ENCODE results near the gene CACNA2D4. TPM values are rescaled to one million over a fixed set of nuclear protein-coding genes. Genes with fewer than 3 reads are reported as not detected.

The CACNA2D4 gene
- total RNA-seq, 4 donors from 2014 or later, result 1.4 to 3.3 (median 3.0) TPM

DNA sequence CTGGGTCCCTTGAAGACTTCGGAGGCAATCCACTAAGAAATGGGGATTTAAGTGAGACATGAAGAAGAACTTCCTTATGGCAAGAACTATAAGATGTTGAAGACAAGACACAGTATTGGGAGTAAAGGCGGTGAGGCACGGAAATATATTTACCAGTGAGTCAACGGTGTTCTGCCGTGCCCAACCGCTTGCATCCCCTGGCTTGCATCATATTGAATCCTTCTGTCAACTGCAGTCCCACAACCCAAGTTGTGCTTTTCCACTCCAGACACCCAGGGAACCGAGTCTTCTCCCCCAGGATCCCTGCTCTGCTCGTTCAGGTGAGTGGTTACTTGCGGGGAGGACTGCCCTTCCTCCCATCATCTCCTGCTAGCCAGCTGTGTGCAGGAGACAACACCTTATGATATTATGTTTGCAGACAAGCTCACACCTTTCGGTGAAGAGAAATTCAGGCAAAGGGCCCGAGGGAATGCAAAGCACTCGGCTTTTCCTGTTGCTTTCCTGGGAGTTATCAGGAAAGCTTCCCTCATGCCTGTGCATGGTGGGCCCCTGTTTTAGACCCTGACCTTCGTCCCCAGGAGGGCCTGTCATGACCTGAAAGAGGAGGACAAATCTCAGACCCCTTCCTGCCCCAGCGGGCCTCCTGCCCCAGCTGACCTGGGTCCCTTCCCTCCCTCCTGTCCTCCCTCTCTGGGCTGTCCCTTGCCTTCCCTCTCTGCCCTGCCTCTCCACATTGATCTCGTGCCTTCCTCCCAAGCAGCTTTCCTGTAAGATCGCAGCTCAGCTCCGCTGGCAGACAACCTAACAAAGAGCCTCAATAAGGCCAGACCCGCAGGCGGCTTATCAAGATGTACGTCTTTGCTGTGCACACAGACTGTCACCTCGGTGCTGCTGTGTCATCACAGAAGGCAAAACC lies 102.4 kb downstream of the CACNA2D4 start:
- no peak overlapping the region for H3K4me3 ChIP-seq
- no peaks in the 10 kb centered on the region for H3K9me3 ChIP-seq
- peaks cover 0 to 10% (median 0%) of the 10 kb centered on the region in 3 donors for H3K4me1 ChIP-seq
- peaks cover 23% of the 10 kb centered on the region for H3K27me3 ChIP-seq
- ATAC-seq, result no peak
- no peaks in the 10 kb centered on the region for H3K36me3 ChIP-seq
- 60 to 62% methylated on average over 8 to 16 of the region's 21 CpGs for WGBS, 2 donors (ENCODE audit: low coverage in 1 of 2)
- TF ChIP-seq, protein P1, sequence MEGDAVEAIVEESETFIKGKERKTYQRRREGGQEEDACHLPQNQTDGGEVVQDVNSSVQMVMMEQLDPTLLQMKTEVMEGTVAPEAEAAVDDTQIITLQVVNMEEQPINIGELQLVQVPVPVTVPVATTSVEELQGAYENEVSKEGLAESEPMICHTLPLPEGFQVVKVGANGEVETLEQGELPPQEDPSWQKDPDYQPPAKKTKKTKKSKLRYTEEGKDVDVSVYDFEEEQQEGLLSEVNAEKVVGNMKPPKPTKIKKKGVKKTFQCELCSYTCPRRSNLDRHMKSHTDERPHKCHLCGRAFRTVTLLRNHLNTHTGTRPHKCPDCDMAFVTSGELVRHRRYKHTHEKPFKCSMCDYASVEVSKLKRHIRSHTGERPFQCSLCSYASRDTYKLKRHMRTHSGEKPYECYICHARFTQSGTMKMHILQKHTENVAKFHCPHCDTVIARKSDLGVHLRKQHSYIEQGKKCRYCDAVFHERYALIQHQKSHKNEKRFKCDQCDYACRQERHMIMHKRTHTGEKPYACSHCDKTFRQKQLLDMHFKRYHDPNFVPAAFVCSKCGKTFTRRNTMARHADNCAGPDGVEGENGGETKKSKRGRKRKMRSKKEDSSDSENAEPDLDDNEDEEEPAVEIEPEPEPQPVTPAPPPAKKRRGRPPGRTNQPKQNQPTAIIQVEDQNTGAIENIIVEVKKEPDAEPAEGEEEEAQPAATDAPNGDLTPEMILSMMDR (IDR thresholded peaks at IDR 0.05), result no peak
- TF ChIP-seq POLR2AphosphoS5 (IDR thresholded peaks at IDR 0.05), result no peak
- TF ChIP-seq POLR2A (IDR thresholded peaks at IDR 0.05), result no peak
- TF ChIP-seq EP300 (IDR thresholded peaks at IDR 0.05), result no peak
- no peak overlapping the region for H3K27ac ChIP-seq

DNA sequence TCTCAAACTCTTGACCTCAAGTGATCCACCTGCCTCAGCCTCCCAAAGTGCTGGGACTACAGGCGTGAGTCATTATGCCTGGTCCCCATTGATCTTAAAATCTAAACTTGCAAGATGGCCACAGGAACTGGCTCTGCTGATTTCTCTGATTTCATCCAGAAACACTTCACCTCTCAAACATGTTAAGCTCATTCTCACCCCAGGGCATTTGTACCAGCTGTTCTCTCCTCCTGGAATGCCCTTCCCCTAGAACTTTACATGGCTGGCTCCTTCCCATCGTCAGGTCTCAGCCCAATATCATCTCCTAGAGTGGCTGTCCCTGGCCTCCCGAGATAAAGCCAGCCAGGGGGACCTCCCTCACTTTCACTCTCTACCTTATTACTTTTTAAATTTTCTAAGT lies 103.3 kb downstream of the CACNA2D4 start:
- TF ChIP-seq, protein P1 (IDR thresholded peaks at IDR 0.05), result no peak
- TF ChIP-seq EP300 (IDR thresholded peaks at IDR 0.05) (no peak), POLR2A (IDR thresholded peaks at IDR 0.05) (no peak), POLR2AphosphoS5 (IDR thresholded peaks at IDR 0.05) (no peak)
- H3K36me3 ChIP-seq, result no peaks in the 10 kb centered on the region
- peaks cover 0 to 2% (median 0%) of the 10 kb centered on the region in 3 donors for H3K4me1 ChIP-seq
- ATAC-seq, result no peak
- no peak overlapping the region for H3K27ac ChIP-seq
- no peak overlapping the region for H3K4me3 ChIP-seq
- 75 to 90% methylated on average over 2 of the region's 3 CpGs for WGBS, 2 donors (ENCODE audit: low coverage in 1 of 2)
- H3K9me3 ChIP-seq, result no peaks in the 10 kb centered on the region
- H3K27me3 ChIP-seq, result peaks cover 13% of the 10 kb centered on the region

DNA sequence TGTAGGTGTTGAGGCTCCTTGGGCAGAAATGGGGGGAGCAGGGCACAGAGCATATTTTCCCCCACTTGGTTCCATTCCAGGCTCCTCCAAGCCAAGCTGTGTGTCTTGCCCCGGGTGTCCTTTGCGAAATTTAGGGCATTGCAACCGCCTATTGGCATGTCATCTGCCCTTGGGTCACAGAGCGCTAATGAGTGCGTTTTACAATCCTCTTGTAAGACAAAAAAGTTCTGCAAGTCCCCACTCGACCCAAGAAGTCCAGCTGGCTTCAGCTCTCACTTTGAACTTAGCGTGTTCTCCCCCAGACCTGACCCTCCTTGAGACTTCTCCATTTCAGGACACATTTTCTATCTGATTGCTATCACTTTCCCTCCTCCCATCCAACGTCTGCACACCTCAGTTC lies 104.2 kb downstream of the CACNA2D4 start:
- no peak overlapping the region for H3K4me3 ChIP-seq
- no peaks in the 10 kb centered on the region for H3K4me1 ChIP-seq
- no peaks in the 10 kb centered on the region for H3K9me3 ChIP-seq
- no peak for ATAC-seq
- H3K27ac ChIP-seq, result no peak overlapping the region
- H3K27me3 ChIP-seq, result peaks cover 5% of the 10 kb centered on the region
- no peaks in the 10 kb centered on the region for H3K36me3 ChIP-seq
- TF ChIP-seq POLR2AphosphoS5 (IDR thresholded peaks at IDR 0.05) (no peak), EP300 (IDR thresholded peaks at IDR 0.05) (no peak), POLR2A (IDR thresholded peaks at IDR 0.05) (no peak)
- TF ChIP-seq, protein P1 (IDR thresholded peaks at IDR 0.05), result no peak
- WGBS, 2 donors (ENCODE audit: low coverage in 1 of 2), result 61 to 77% methylated on average over 5 to 7 of the region's 8 CpGs

DNA sequence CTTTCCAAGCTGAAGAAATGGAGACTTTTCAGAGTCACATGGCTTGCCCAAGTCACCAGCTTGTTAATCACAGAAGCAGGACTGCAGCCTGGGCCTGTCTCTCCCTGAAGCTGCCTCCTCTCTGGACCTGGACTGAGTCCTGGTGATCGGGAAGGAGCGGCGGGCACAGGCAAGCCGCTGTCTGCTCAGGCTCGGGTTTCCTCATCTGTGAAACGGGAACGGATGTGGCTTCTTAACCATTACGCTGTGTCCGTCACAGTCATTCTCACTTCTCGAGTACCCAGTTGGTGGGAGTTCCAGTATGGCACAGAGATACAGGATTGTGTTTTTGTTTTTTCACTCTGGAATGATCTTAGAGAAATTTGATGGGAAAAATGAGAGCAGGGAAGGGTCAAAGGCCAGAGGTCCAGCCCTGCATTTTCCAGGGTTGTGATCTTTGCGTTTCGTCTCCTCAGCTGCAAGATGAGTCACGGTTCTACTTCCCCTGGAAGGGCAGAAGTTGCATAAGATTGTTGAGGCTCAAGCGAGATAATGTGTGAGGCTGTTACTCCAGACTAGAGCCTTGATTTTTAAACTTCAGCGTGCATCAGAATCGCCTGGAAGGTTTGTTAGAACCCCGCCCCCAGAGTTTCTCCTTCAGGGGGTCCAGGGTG lies 105.7 kb downstream of the CACNA2D4 start:
- peak; percentile 64 for ATAC-seq
- no peaks in the 10 kb centered on the region for H3K36me3 ChIP-seq
- H3K4me3 ChIP-seq, result no peak overlapping the region
- peak overlapping the region in 3 of 4 donors; percentile 8 to 45 (median 29) for H3K27ac ChIP-seq
- no peaks in the 10 kb centered on the region for H3K4me1 ChIP-seq
- WGBS, 2 donors (ENCODE audit: low coverage in 1 of 2), result 59 to 69% methylated on average over 6 to 8 of the region's 17 CpGs
- H3K9me3 ChIP-seq, result no peaks in the 10 kb centered on the region
- TF ChIP-seq POLR2AphosphoS5 (IDR thresholded peaks at IDR 0.05) (no peak), POLR2A (IDR thresholded peaks at IDR 0.05) (no peak), EP300 (IDR thresholded peaks at IDR 0.05) (no peak)
- TF ChIP-seq, protein P1 (IDR thresholded peaks at IDR 0.05), result no peak
- H3K27me3 ChIP-seq, result no peaks in the 10 kb centered on the region

Measured in gastroesophageal sphincter (tissue), 4 donors.